ENCODE measurements around the gene ADIPOR1. TPM values are rescaled to one million over a fixed set of nuclear protein-coding genes. Genes with fewer than 3 reads are reported as not detected.
"Not testable (repeated sequence)": the region's sequence is repeated elsewhere in the genome, so short reads cannot be mapped to it uniquely, and the experiment has no call there.

ADIPOR1 gene
- total and polyA plus RNA-seq, 7 experiments from 2014 or later: 51.9 to 93.8 (median 69.6) TPM

- ATAC-seq (no peak), DNase-seq (no peak)
- Mint-ChIP-seq H3K9me3 (no peaks in the 10 kb centered on the region), H3K4me1 (peaks cover 0 to 15% (median 9%) of the 10 kb centered on the region in 7 donors), H3K36me3 (peaks cover 19 to 50% (median 27%) of the 10 kb centered on the region in 5 donors), H3K27ac (no peak overlapping the region), H3K27me3 (no peaks in the 10 kb centered on the region), H3K4me3 (no peak overlapping the region)
- Histone ChIP-seq H3K4me3 (ENCODE audit: low read length) (no peak overlapping the region), H3K36me3 (ENCODE audit: control insufficient read depth in 2 of 3, insufficient read depth in 3 of 3, low read length in 3 of 3) (peaks cover 8 to 71% (median 14%) of the 10 kb centered on the region in 3 experiments), H3K27ac (ENCODE audit: low read depth, low read length) (no peak overlapping the region), H3K9me3 (ENCODE audit: control insufficient read depth in 2 of 3, low read length in 3 of 3) (no peaks in the 10 kb centered on the region), H3K4me1 (ENCODE audit: control insufficient read depth in 2 of 2, insufficient read depth in 2 of 2, low read length in 2 of 2) (no peaks in the 10 kb centered on the region), H3K27me3 (ENCODE audit: control insufficient read depth in 2 of 2, insufficient read depth in 2 of 2, low read length in 2 of 2) (no peaks in the 10 kb centered on the region)
- POLR2A ChIA-PET: interaction anchor here (1.1 kb wide), 1 partner anchor 12 kb away, joined by 3 read pairs; no protein-coding TSS in a partner anchor
- CTCF ChIA-PET: no interaction called here
- intact Hi-C loops (cut with micrococcal nuclease): no loop called here
Observed at GRCh38 chr1:202908998-202909397, 49.1 kb downstream of the ADIPOR1 start.

GRCh38 chr1:202905331-202905730, 52.8 kb downstream of the ADIPOR1 start:
- Histone ChIP-seq H3K4me3 (ENCODE audit: low read length) (no peak overlapping the region), H3K4me1 (ENCODE audit: control insufficient read depth in 2 of 2, insufficient read depth in 2 of 2, low read length in 2 of 2) (no peaks in the 10 kb centered on the region), H3K9me3 (ENCODE audit: control insufficient read depth in 2 of 3, low read length in 3 of 3) (no peaks in the 10 kb centered on the region), H3K27ac (ENCODE audit: low read depth, low read length) (no peak overlapping the region), H3K36me3 (ENCODE audit: control insufficient read depth in 2 of 3, insufficient read depth in 3 of 3, low read length in 3 of 3) (peaks cover 3 to 51% (median 7%) of the 10 kb centered on the region in 3 experiments), H3K27me3 (ENCODE audit: control insufficient read depth in 2 of 2, insufficient read depth in 2 of 2, low read length in 2 of 2) (no peaks in the 10 kb centered on the region)
- intact Hi-C loops (cut with micrococcal nuclease): no loop called here
- H3K4me3 Mint-ChIP-seq: no peak overlapping the region
- DNase-seq (no peak), ATAC-seq (no peak)
- no peaks in the 10 kb centered on the region for H3K27me3 Mint-ChIP-seq
- no peaks in the 10 kb centered on the region for H3K9me3 Mint-ChIP-seq
- no peak overlapping the region for H3K27ac Mint-ChIP-seq
- ChIA-PET CTCF (no interaction called here), POLR2A (no interaction called here)
- peaks cover 0 to 6% (median 0%) of the 10 kb centered on the region in 7 donors for H3K4me1 Mint-ChIP-seq
- peaks cover 7 to 28% (median 7%) of the 10 kb centered on the region in 5 donors for H3K36me3 Mint-ChIP-seq

- H3K27ac ChIP-seq (ENCODE audit: low read depth, low read length); DNase-seq; H3K9me3 ChIP-seq (ENCODE audit: control insufficient read depth in 2 of 3, low read length in 3 of 3); H3K4me1 Mint-ChIP-seq; CTCF ChIA-PET; ATAC-seq; H3K4me1 ChIP-seq (ENCODE audit: control insufficient read depth in 2 of 2, insufficient read depth in 2 of 2, low read length in 2 of 2); H3K9me3 Mint-ChIP-seq; H3K27me3 Mint-ChIP-seq; H3K4me3 Mint-ChIP-seq; H3K27ac Mint-ChIP-seq; H3K4me3 ChIP-seq (ENCODE audit: low read length); H3K27me3 ChIP-seq (ENCODE audit: control insufficient read depth in 2 of 2, insufficient read depth in 2 of 2, low read length in 2 of 2); intact Hi-C loops (cut with micrococcal nuclease): not testable (repeated sequence)
- POLR2A ChIA-PET: interaction anchor here (0.6 kb wide), 1 partner anchor 771 kb away, joined by 3 read pairs; no protein-coding TSS in a partner anchor
- H3K36me3 ChIP-seq (ENCODE audit: control insufficient read depth in 2 of 3, insufficient read depth in 3 of 3, low read length in 3 of 3): peaks cover 0 to 43% (median 7%) of the 10 kb centered on the region in 3 experiments
- peaks cover 0 to 23% (median 11%) of the 10 kb centered on the region in 5 donors for H3K36me3 Mint-ChIP-seq
Observed at GRCh38 chr1:202903808-202904207, 54.3 kb downstream of the ADIPOR1 start.

GRCh38 chr1:202901555-202901954, 56.6 kb downstream of the ADIPOR1 start:
- no peaks in the 10 kb centered on the region for H3K27me3 ChIP-seq (ENCODE audit: control insufficient read depth in 2 of 2, insufficient read depth in 2 of 2, low read length in 2 of 2)
- no peaks in the 10 kb centered on the region for H3K4me1 ChIP-seq (ENCODE audit: control insufficient read depth in 2 of 2, insufficient read depth in 2 of 2, low read length in 2 of 2)
- Mint-ChIP-seq H3K36me3 (peaks cover 6 to 20% (median 15%) of the 10 kb centered on the region in 5 donors), H3K9me3 (no peaks in the 10 kb centered on the region), H3K27ac (no peak overlapping the region), H3K4me3 (no peak overlapping the region), H3K4me1 (peaks cover 0 to 2% (median 0%) of the 10 kb centered on the region in 7 donors), H3K27me3 (no peaks in the 10 kb centered on the region)
- H3K9me3 ChIP-seq (ENCODE audit: control insufficient read depth in 2 of 3, low read length in 3 of 3): no peaks in the 10 kb centered on the region
- no peak overlapping the region for H3K27ac ChIP-seq (ENCODE audit: low read depth, low read length)
- no peak for DNase-seq
- intact Hi-C loops (cut with micrococcal nuclease): no loop called here
- H3K4me3 ChIP-seq (ENCODE audit: low read length): no peak overlapping the region
- no peak for ATAC-seq
- ChIA-PET POLR2A (no interaction called here), CTCF (interaction anchor here (0.5 kb wide), 1 partner anchor 1851 kb away, joined by 3 read pairs; no protein-coding TSS in a partner anchor)
- H3K36me3 ChIP-seq (ENCODE audit: control insufficient read depth in 2 of 3, insufficient read depth in 3 of 3, low read length in 3 of 3): peaks cover 7 to 49% (median 7%) of the 10 kb centered on the region in 3 experiments

- POLR2A ChIA-PET: interaction anchor here (0.6 kb wide), 1 partner anchor 109 kb away, joined by 3 read pairs; no protein-coding TSS in a partner anchor
- H3K4me3 Mint-ChIP-seq: no peak overlapping the region
- DNase-seq (no peak), ATAC-seq (no peak)
- H3K9me3 Mint-ChIP-seq: peaks cover 0 to 4% (median 0%) of the 10 kb centered on the region in 11 donors
- H3K36me3 Mint-ChIP-seq: peaks cover 0 to 31% (median 17%) of the 10 kb centered on the region in 5 donors
- Histone ChIP-seq H3K4me3 (ENCODE audit: low read length) (no peak overlapping the region), H3K27ac (ENCODE audit: low read depth, low read length) (no peak overlapping the region), H3K9me3 (ENCODE audit: control insufficient read depth in 2 of 3, low read length in 3 of 3) (no peaks in the 10 kb centered on the region), H3K36me3 (ENCODE audit: control insufficient read depth in 2 of 3, insufficient read depth in 3 of 3, low read length in 3 of 3) (peaks cover 5 to 57% (median 7%) of the 10 kb centered on the region in 3 experiments), H3K27me3 (ENCODE audit: control insufficient read depth in 2 of 2, insufficient read depth in 2 of 2, low read length in 2 of 2) (no peaks in the 10 kb centered on the region), H3K4me1 (ENCODE audit: control insufficient read depth in 2 of 2, insufficient read depth in 2 of 2, low read length in 2 of 2) (peaks cover 6 to 12% of the 10 kb centered on the region in 2 donors)
- no peaks in the 10 kb centered on the region for H3K27me3 Mint-ChIP-seq
- CTCF ChIA-PET: no interaction called here
- no peak overlapping the region for H3K27ac Mint-ChIP-seq
- intact Hi-C loops (cut with micrococcal nuclease): no loop called here
- peaks cover 13 to 18% (median 16%) of the 10 kb centered on the region in 7 donors for H3K4me1 Mint-ChIP-seq
Observed at GRCh38 chr1:202892501-202892900, 65.6 kb downstream of the ADIPOR1 start.

Other genes starting within 250 kb of the ADIPOR1 start
- gene SYT2, start 247.9 kb downstream of the ADIPOR1 start, total RNA-seq: not detected
- under 1 TPM in 1 of 2 donors, not detected in 1; 0.02 TPM for gene SYT2, start 247.9 kb downstream of the ADIPOR1 start, polyA plus RNA-seq
- gene KDM5B, start 149.9 kb downstream of the ADIPOR1 start, total RNA-seq: 100 to 1,000 TPM in 1 of 5 experiments, 10 to 100 TPM in 4; 55.2 to 105 (median 70.1) TPM
- gene KDM5B, start 149.9 kb downstream of the ADIPOR1 start, polyA plus RNA-seq: 10 to 100 TPM; 16.1 to 18.3 TPM
- gene PCAT6, start 147.4 kb downstream of the ADIPOR1 start, total RNA-seq: 1 to 10 TPM in 2 of 5 experiments, under 1 TPM in 2, not detected in 1; 0.70 to 1.5 (median 0.94) TPM
- not detected for gene PCAT6, start 147.4 kb downstream of the ADIPOR1 start, polyA plus RNA-seq
- 10 to 100 TPM; 11.6 to 17.1 (median 14.5) TPM for gene RABIF, start 69.2 kb downstream of the ADIPOR1 start, total RNA-seq
- gene RABIF, start 69.2 kb downstream of the ADIPOR1 start, polyA plus RNA-seq: 10 to 100 TPM; 18.2 to 24.9 TPM
- gene KLHL12, start 31.1 kb downstream of the ADIPOR1 start, total RNA-seq: 10 to 100 TPM; 15.6 to 28.0 (median 24.5) TPM
- gene KLHL12, start 31.1 kb downstream of the ADIPOR1 start, polyA plus RNA-seq: 10 to 100 TPM; 12.1 to 18.3 TPM
- gene CYB5R1, start 8.9 kb upstream of the ADIPOR1 start, total RNA-seq: 10 to 100 TPM; 22.8 to 50.2 (median 48.0) TPM
- 10 to 100 TPM; 63.1 to 71.3 TPM for gene CYB5R1, start 8.9 kb upstream of the ADIPOR1 start, polyA plus RNA-seq
- gene TMEM183A, start 49.1 kb upstream of the ADIPOR1 start, total RNA-seq: 100 to 1,000 TPM in 2 of 5 experiments, 10 to 100 TPM in 3; 61.4 to 134 (median 77.0) TPM
- gene TMEM183A, start 49.1 kb upstream of the ADIPOR1 start, polyA plus RNA-seq: 10 to 100 TPM; 42.5 to 56.0 TPM
- 10 to 100 TPM in 1 of 5 experiments, 1 to 10 TPM in 2, under 1 TPM in 2; 0.40 to 45.5 (median 2.4) TPM for gene PPFIA4, start 68.2 kb upstream of the ADIPOR1 start, total RNA-seq
- gene PPFIA4, start 68.2 kb upstream of the ADIPOR1 start, polyA plus RNA-seq: not detected
- gene MYOG, start 127.7 kb upstream of the ADIPOR1 start, total RNA-seq: not detected
- gene MYOG, start 127.7 kb upstream of the ADIPOR1 start, polyA plus RNA-seq: not detected
- gene ADORA1, start 169.4 kb upstream of the ADIPOR1 start, total RNA-seq: under 1 TPM in 1 of 5 experiments, not detected in 4; 0.44 TPM
- gene ADORA1, start 169.4 kb upstream of the ADIPOR1 start, polyA plus RNA-seq: not detected
- not detected for gene MYBPH, start 217.5 kb upstream of the ADIPOR1 start, total RNA-seq
- not detected for gene MYBPH, start 217.5 kb upstream of the ADIPOR1 start, polyA plus RNA-seq
- gene CHI3L1, start 228.4 kb upstream of the ADIPOR1 start, total RNA-seq: 1 to 10 TPM in 1 of 5 experiments, under 1 TPM in 1, not detected in 3; 0.32 to 1.3 TPM
- not detected for gene CHI3L1, start 228.4 kb upstream of the ADIPOR1 start, polyA plus RNA-seq

Data from naive thymus-derived CD4-positive, alpha-beta T cell (primary cell).